GM21723 (cell line): ENCODE measurements around the gene ORC3.
A peak's percentile ranks its signal among the peaks of the same experiment; 100 is the strongest.
"Not testable (repeated sequence)": the region's sequence is repeated elsewhere in the genome, so short reads cannot be mapped to it uniquely, and the experiment has no call there.

Source experiments
- ATAC-seq: cut with Tn5 transposase; IDR thresholded peaks from one replicate; pipeline ENCODE4 v1.9.1; 2021; ENCODE audit warnings: mild to moderate bottlenecking, moderate library complexity; ENCODE audit not compliant: unreplicated experiment

Gene ORC3

DNA sequence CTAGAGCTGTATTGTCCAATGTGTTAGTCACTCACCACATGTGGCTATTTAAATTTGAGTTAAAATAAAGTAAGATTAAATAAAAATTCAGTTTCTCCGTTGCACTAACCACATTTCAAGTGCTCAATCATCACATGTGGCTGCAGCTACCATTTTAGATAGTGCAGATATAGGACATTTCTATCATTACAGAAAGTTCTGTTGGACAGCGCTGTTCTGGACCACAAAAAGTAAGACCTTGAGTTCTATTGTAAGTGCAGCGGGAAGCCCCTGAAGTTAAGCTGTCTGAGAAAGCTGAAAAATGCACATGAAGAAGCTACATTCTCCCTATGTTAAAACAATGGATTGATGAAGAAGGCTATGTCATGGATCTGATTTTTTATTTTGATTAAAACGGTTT lies 1.1 kb downstream of the ORC3 start:
- ATAC-seq = no peak

DNA sequence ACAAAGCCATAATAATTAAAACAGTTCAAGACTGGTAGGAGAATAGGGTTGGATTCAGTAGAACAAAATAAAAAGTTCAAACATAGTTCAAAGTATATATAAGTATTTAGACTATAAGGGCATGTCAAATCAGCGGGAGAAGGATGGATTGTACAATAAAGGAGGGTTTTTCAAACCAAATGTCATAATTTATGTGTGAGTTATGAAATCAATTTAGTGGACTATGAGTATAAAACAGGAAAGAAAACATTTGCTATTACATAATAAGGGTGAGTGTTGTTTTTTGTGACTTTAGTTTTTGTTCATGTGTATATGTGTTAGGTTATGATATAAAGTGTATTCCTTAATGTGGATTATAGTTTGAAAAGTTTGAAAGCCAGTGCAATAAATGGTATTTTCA lies 10.6 kb downstream of the ORC3 start:
- no peak for ATAC-seq

DNA sequence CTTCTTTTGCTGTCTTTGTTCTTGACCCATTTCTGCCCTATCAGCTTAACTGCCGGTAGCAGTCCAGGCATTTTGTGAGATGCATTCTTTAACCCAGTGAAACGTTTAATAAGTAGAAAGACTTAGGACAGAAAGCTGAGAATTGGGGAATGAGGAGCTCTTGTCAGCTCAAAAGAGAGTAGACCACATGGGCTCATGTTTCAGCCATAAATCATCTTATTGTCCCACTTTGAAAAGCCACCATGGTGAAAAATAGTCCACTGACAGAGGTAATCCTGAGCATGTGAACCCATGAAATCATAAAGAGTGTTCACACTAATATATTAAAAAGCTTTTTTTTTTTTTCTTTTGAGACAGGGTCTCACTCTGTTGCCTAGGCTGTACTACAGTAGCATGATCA lies 16.3 kb downstream of the ORC3 start:
- ATAC-seq = no peak

DNA sequence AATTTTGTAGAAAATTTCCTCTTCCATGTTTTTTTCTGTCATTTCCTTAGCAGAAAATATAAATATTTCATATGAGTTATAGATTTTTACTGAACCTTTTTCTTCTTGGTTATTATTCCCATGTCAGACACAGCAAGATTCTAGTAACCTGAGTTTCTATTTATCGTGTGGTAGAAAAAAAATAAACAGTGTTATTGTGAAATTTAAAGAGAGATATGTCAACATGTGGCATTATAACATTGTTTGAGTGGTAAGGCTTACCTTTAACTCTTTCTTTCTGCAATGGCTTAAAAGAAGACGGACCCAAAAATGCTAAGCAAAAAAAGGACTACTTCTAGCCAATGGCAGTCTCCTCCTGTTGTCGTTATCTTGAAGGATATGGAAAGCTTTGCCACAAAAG lies 18.9 kb downstream of the ORC3 start:
- no peak for ATAC-seq

DNA sequence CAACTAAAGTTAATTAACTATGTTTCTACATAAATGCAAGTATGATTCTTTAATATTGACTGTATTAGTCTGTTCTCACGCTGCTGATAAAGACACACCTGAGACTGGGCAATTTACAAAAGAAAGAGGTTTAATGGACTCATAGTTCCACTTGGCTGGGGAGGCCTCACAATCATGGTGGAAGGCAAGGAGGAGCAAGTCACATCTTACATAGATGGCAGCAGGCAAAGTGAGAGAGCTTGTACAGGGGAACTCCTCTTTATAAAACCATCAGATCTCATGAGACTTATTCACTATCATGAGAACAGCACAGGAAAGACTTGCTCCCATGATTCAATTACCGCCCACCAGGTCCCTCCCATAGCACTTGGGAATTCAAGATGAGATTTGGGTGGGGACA lies 23.1 kb downstream of the ORC3 start:
- not testable (repeated sequence) for ATAC-seq

DNA sequence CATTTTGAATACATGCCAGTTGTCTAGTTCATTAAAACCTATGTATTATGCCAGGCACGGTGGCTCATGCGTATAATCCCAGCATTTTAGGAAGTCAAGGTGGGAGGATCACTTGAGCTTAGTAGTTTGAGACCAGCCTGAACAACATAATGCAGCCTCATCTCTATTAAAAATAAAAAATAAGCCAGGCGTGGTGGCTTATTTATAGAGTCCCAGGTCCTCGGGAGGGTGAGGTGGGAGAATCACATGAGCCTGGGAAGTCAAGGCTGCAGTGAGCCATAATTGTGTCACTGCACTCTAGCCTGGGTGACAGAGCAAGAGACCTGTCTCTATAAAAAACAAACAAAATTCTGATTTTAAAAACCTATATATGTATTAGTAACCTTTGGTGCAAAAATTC lies 27.5 kb downstream of the ORC3 start:
- no peak for ATAC-seq

DNA sequence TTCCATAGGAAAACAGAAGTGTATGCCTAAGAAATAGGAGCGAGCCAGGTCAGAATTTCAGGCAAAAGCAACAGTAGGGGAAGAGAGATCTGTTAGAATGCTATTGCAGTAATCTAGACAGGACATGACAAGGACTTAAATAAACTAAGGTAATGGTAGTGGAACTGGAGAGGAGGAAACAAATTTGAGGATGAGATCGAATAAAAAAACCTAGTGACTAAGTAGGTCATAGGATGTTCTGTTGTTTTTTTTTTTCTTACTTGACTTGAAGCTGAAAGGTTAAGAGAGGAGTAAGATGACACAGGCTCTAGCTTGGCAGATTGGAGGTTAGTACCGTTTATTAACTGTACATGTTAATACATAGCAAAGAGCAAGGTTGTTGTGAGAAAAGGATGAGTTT lies 28.6 kb downstream of the ORC3 start:
- no peak for ATAC-seq

DNA sequence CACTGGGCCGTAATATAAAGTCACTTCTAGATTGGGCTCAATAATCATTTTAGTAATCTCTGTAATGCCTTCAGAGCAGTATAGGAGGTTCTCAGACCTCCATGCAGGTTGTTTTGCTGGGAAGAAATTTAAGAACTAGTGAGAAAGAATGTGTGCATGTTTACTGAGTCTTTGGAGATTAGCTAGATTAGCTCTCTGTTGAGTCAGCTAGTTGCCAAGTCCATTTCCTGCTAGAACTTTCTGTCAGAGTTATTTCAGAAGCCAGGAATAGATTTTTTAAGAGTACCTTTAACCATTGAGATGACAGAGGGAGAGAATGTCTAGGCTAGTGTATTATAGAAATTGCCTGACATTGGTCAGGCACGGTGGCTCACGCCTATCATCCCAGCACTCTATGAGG lies 33.3 kb downstream of the ORC3 start:
- ATAC-seq = no peak

DNA sequence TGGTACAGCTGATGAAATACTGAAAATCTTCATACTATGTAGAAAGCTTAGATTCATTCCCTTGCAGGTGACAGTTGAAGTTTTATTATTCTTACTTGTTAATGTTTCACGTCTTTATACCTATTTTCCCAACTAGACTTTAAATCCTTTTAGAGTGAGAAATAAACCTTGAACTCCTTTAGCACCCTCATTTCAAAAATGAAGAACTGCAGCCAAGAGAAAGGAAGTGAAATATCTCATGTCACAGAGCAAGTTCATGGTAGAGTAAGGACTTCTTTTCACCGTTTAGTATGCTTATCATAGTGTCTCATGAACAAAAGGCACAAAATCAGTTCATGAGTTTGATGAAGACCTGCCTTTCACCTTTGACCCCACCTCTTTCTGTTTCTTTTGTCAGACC lies 38.5 kb downstream of the ORC3 start:
- ATAC-seq = no peak

DNA sequence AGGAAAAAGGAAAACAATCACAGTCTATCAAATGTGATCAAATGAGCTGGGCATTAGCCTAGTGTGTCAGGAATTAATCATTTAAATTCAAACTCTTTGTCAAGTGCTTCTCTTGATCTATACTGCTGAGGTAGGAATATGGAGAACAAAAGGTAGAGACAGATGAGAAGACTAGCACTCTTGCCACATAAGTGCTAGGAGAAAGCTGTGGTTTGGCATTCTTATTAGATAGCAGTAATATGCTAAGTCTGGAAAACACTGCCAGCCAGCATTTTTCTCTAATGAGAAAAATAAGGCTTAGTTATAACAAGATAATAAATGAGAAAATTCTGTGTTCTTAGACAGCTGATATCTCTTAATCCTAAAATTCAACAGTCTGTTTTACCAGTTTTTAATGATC lies 38.9 kb downstream of the ORC3 start:
- no peak for ATAC-seq

DNA sequence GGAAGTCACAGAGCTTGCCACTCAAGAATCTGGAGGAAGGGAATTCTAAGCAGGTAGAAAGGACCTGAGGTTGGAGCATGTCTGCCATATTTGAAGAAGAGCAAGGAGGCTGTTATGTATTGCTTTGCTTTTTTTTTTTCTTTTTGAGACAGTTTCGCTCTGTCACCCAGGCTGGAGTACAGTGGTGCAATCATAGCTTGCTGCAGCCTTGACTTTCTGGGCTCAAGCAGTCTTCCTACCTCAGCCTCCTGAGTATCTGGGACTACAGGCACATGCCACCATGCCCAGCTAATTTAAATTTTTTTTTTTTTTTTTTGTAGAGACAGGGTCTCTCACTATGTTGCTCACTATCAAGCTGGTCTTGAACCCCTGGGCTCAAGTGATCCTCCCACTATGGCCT lies 40.8 kb downstream of the ORC3 start:
- ATAC-seq = no peak

DNA sequence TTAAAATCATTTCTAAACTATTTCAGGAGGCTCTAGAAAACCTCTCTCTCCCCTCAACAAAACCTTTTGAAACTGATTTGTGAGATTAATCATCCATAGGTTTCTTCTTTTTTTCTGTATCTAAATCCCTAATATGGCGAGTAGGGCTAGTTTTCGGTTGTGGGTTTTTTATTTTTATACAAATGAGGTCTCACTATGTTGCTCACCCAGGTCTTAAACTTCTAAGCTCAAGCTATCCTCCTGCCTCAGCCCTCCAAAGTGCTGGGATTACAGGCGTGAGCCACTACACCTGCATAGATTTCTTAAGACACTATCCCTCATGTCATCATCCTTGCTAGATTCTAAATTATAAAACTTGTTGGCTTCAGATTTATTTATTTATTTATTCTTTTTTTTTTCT lies 43.9 kb downstream of the ORC3 start:
- no peak for ATAC-seq

DNA sequence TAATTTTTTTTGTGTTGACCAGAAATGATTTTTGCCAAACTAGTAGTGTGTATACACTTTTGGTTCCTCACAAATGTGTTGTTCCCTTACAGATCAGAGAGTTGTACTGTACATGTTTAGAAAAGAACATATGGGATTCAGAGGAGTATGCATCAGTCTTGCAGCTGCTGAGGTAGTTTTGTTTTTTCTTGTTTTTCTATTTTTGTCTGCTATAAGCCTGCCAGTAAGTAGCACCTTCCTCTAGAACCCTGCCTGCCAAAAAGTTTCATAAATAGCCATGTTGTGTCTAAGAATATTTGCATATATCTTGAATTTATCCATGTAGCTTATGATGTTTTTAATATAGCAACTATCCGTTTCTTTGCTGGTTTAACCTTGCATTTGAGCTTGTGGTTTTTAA lies 46.4 kb downstream of the ORC3 start:
- no peak for ATAC-seq

DNA sequence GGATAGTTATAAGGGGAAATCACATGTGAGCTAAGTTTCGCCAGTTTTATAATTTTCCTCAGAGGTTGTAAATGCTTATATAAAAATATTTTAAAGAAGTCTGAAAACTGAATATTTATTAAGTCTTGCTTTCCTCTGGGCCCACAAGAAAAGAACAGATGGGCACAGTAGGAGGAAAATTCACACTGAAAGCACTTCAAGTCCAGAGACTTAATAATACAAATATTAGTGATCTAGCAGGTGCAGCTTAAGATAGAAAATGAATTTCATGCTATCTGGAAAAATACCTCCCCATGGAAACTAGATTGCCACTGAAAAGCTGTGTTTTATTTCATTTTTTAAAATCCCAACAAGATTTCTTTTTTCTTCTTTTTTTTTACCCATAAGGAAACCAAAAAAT lies 47.2 kb downstream of the ORC3 start:
- ATAC-seq = no peak

DNA sequence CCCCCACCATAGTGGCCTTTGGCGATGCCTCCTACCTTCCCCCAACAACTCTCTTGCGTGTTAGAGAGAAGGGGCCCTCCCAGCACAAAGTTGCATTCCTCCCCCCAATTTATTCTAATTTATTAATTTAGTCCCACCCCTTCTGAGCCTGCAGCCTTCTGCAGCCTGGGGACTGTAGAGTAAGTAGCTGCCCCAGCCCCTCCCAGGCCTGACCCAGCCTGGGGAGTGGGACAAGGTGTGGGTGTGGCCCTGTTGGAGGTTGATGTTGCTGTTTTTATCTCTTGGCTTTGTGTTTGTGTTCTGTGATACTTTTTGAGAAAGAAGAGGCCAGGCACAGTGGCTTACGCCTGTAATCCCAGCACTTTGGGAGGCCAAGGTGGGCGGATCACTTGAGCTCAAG lies 49.4 kb downstream of the ORC3 start:
- ATAC-seq = no peak

DNA sequence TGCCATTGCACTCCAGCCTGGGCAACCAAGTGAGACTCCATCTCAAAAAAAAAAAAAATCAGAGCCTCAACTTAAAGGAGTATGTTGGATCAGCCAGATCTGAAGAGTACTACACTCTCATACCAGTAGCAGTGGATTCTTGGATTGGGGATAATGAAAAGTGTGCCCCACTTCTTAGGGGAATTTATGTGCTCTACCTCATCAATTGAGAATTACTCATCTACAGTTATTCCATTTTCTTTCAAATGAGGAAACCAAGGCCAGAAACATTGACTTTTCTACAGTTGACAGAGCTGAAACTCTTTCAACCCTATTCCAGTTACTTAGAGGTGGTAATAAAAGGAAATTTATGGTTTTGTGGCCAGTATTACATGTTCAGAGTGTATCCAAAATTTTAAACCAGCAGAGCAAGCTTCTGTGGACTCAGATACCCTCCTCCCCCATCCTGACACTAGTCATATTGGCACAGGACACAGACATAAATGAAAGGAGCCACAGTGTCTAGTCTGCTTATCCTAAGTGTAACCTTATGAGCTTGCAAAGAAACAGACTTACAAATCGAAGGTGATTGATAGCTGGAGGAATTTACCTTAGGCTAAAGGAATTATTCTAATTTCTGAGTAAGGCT lies 51.2 kb downstream of the ORC3 start:
- no peak for ATAC-seq

DNA sequence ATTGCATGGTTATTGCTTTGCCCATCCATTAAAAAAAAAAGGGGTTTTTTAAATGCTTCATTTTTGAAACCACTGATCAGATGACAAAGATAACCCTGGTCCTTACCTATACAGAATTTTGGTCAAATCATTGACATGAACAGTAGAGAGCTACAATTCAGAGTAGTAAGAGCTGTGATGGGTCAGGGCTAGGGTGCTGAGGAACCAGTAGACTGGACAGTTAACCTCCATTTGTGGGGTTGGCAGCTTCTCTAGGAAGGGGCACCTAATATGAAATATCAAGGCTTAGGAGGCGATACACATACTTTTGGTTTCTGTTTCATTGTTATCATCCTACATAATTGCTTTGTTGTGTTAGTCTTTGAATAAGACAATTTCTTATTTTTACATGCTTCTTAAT lies 55.1 kb downstream of the ORC3 start:
- ATAC-seq = no peak

DNA sequence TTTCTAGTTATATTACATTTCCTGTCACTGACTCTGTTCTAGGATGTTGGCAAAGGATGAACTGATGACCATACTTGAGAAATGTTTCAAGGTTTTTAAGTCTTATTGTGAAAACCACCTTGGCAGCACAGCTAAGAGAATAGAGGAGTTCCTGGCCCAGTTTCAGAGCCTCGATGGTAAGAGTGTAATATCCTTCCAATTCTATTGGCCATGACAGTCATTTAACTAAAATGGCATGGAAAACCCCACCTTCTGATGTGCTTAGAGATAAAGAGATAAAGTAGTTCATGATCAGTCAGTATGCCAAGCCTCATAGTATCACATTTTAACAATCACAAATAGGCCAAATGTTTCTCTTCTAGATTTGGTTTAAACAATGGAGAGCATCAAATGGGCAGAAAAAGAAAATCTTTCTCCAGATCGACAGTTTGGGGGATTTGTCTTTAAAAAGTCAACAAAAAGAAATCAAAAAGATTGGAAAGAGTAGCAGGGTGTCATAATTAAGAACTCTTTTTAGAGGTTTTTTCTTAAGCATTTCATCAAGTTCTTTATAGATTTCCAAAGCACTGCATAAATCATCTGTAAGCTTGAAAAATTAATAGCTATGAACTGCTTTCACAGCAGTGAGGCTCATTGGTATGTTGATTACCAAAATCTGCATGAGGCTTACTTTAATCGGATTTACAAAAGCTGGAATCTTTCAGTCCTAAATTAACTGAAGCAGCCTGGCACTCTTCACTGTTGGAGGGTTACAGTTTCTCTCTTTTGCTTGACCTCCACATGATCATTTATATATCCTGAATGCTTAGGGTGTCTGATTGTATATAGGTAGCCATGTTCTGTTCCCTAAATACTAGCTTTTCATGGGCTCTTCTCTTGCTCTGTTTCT lies 63.4 kb downstream of the ORC3 start:
- ATAC-seq = no peak

DNA sequence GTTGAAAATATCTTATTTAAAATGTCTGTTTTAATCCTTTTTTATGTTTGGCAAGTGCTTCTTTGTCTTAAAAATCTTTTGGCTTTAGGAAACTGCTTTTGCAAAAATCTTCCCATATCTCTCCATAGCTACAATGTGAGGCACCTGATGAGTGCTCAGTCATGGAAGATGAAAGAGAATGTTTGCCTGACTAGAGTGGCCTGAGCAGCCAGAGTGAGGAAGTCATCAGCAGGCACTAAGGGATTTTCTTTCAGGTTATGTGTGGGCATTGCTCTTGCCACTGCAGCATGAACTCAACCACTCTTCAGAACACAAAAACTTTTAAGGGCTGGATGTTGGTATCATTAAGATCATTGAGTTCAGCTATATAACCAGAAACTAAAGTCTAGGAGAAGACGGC lies 64.2 kb downstream of the ORC3 start:
- no peak for ATAC-seq

DNA sequence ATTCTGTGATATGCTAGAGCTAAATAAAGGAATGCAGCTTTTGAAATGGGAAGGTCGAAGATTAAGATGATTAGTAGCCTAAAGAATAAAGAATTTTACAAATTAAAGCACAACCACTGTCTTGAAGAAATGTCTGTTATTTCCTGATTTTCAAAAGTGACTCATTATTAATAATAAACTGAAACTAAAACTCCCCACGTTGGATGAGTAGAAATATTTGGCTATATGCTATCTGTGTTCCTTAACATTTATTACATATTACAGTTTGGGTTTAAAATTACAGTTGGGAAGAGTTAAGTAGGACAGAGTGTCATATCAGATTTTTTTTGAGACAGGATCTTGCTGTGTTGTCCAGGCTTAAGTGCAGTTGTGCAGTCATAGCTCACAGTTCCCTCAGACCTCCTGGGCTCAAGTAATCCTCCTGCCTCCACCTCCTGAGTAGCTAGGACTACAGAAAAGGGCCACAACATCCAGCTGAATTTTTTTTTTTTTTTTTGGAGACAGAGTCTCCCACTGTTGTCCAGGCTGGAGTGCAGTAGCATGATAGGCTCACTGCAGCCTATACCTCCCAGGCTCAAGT lies 65.0 kb downstream of the ORC3 start:
- ATAC-seq = no peak

DNA sequence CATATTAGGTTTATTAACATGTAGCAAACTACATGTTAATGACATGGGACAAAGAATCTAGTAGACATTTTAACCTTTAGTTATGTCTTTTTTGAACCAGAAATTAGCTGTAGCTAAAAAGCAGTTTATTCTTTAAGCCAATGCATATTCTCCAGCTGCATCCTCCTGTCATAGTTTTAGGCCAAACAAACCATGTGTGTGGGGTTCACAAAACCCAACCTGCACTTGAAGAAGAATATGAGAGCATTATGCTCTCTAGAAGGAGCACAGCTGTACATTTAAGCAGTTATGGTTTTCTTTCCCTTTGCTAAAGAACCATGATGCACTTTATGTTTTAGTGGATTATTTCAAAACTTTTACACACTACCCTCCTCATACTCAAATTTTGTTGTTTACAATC lies 65.9 kb downstream of the ORC3 start:
- no peak for ATAC-seq

DNA sequence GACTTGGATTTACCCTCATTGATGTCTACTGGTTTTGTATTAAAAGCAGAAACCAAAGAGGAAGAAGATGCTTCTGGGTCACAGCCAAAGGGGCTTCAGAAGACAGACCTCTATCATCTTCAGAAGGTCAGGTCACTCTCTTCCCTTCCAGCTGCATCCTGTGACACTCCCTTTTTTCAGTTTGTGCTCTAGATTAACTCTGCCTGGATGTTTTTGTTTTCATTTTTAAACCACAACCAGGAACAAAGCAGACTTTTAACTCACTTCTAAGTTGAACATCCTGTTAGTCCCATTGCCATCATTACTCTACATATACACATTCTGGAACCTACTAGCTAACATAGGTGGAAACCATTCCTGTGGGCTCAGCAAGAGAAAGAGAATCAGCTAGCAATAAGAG lies 66.9 kb downstream of the ORC3 start:
- peak; percentile 89 for ATAC-seq
